ENCODE results near the gene WDR54. TPM values are rescaled to one million over a fixed set of nuclear protein-coding genes. Genes with fewer than 3 reads are reported as not detected.

WDR54 gene
- total RNA-seq, 1 experiment from 2014 or later: 27.7 TPM

GRCh38 chr2:74387346-74387745 is 34.2 kb upstream of the WDR54 start:
- H3K27me3 ChIP-seq (ENCODE audit: control insufficient read depth, insufficient read depth, low read length): no peaks in the 10 kb centered on the region
- CTCF ChIA-PET: no interaction called here
- no TSS peak for BruUV-seq (replicated peaks)

GRCh38 chr2:74390606-74391005 is 30.9 kb upstream of the WDR54 start:
- DNase-seq (ENCODE audit: low read depth, low spot score): no peak
- peak overlapping the region; percentile 94 for H3K27ac ChIP-seq (ENCODE audit: low read length)
- peaks cover 8% of the 10 kb centered on the region; the same call in 1 of the 2 replicates for H3K36me3 ChIP-seq (ENCODE audit: control insufficient read depth, insufficient read depth, low read length)
- no TSS peak for BruUV-seq (replicated peaks)
- H3K27me3 ChIP-seq (ENCODE audit: control insufficient read depth, insufficient read depth, low read length): no peaks in the 10 kb centered on the region
- CTCF ChIA-PET: interaction anchor here (1.0 kb wide), 1 partner anchor 56 kb away, joined by 4 read pairs; no protein-coding TSS in a partner anchor
- in situ Hi-C loops (cut with HindIII; ENCODE audit: low pct_unique_long_range_greater_than_20kb, low sequenced_read_pairs): no loop called here
- TF ChIP-seq CTCF (IDR thresholded peaks at IDR 0.05): no peak
- no peak for TF ChIP-seq TCF7L2 (IDR thresholded peaks at IDR 0.05; ENCODE audit: low read depth, low read length)
- TF ChIP-seq POLR2AphosphoS5 (IDR thresholded peaks at IDR 0.05; ENCODE audit: low read depth, low read length): no peak
- no peak for TF ChIP-seq SIN3A (IDR thresholded peaks at IDR 0.05; ENCODE audit: borderline replicate concordance, insufficient read depth, low read depth, low read length)
- TF ChIP-seq REST (IDR thresholded peaks at IDR 0.05; ENCODE audit: insufficient read depth in 1 of 2, low read depth in 2 of 2, low read length in 1 of 2): no peak
- no peak for ATAC-seq
- H3K4me1 ChIP-seq (ENCODE audit: control insufficient read depth, insufficient read depth, low read length): peaks cover 21% of the 10 kb centered on the region
- intact Hi-C loops (cut with micrococcal nuclease; ENCODE audit: unreplicated experiment): loop anchor here (5.0 kb wide), 1 partner anchor 138 kb away; no protein-coding TSS in a partner anchor
- no peaks in the 10 kb centered on the region for H3K9me3 ChIP-seq (ENCODE audit: control insufficient read depth, insufficient read depth, low read depth, low read length)
- POLR2A ChIA-PET: no interaction called here
- peak overlapping the region; percentile 91 to 99 for H3K4me3 ChIP-seq (ENCODE audit: low read depth in 2 of 2, low read length in 2 of 2)

More at GRCh38 chr2:74387346-74387745, 34.2 kb upstream of the WDR54 start:
- DNase-seq (ENCODE audit: low read depth, low spot score): no peak
- in situ Hi-C loops (cut with HindIII; ENCODE audit: low pct_unique_long_range_greater_than_20kb, low sequenced_read_pairs): no loop called here
- H3K9me3 ChIP-seq (ENCODE audit: control insufficient read depth, insufficient read depth, low read depth, low read length): no peaks in the 10 kb centered on the region
- intact Hi-C loops (cut with micrococcal nuclease; ENCODE audit: unreplicated experiment): no loop called here
- peaks cover 18% of the 10 kb centered on the region for H3K4me1 ChIP-seq (ENCODE audit: control insufficient read depth, insufficient read depth, low read length)
- ATAC-seq: no peak
- H3K27ac ChIP-seq (ENCODE audit: low read length): no peak overlapping the region
- no peak overlapping the region for H3K4me3 ChIP-seq (ENCODE audit: low read depth in 2 of 2, low read length in 2 of 2)
- TF ChIP-seq POLR2AphosphoS5 (IDR thresholded peaks at IDR 0.05; ENCODE audit: low read depth, low read length) (no peak), SIN3A (IDR thresholded peaks at IDR 0.05; ENCODE audit: borderline replicate concordance, insufficient read depth, low read depth, low read length) (no peak), CTCF (IDR thresholded peaks at IDR 0.05) (no peak), REST (IDR thresholded peaks at IDR 0.05; ENCODE audit: insufficient read depth in 1 of 2, low read depth in 2 of 2, low read length in 1 of 2) (no peak), TCF7L2 (IDR thresholded peaks at IDR 0.05; ENCODE audit: low read depth, low read length) (no peak)
- POLR2A ChIA-PET: no interaction called here
- peaks cover 10% of the 10 kb centered on the region; the same call in 1 of the 2 replicates for H3K36me3 ChIP-seq (ENCODE audit: control insufficient read depth, insufficient read depth, low read length)
